ENCODE measurements around the gene METTL3.

- no peak for TF ChIP-seq CTCF (conservative IDR thresholded peaks at IDR 0.05 in 1 of 2, IDR thresholded peaks at IDR 0.05 in 1 of 2; ENCODE audit: extremely low read depth in 1 of 2, insufficient read depth in 1 of 2, low read depth in 1 of 2, low read length in 2 of 2)
- no peak for TF ChIP-seq EZH2 (IDR thresholded peaks at IDR 0.05; ENCODE audit: borderline replicate concordance, low read length)
These were observed 10.4 kb upstream of the METTL3 start for GRCh38 chr14:21521501-21521900.
